Measurements from ENCODE around the gene CYP26A1.

- TF ChIP-seq TAF1 (IDR thresholded peaks at IDR 0.05; ENCODE audit: borderline replicate concordance, low read depth, low read length) = no peak
- no peak for TF ChIP-seq POLR2AphosphoS5 (IDR thresholded peaks at IDR 0.05; ENCODE audit: low read depth, low read length)
These were observed 7.8 kb upstream of the CYP26A1 start for GRCh38 chr10:93065675-93066543.
